22Rv1 (cell line): Measurements from ENCODE around the gene XAB2.

ENCODE experiments used
- H3K27ac ChIP-seq: fragments of 450-650 bp; 2 replicates; pipeline ENCODE4 v1.5.1; 2017
- CTCF ChIP-seq: fragments of 450-650 bp; IDR thresholded peaks from 2 replicates; pipeline ENCODE4 v1.5.1; 2017; ENCODE audit warnings: mild to moderate bottlenecking
- ZFX ChIP-seq: fragments of 450-650 bp; IDR thresholded peaks from 2 replicates; pipeline ENCODE4 v1.6.1; 2017; ENCODE audit warnings: antibody characterized with exemption, borderline replicate concordance

XAB2 gene

GRCh38 chr19:7631577-7631976 lies 2.2 kb upstream of the XAB2 start:
- no peak for TF ChIP-seq CTCF
- TF ChIP-seq ZFX: no peak
- no peak overlapping the region for H3K27ac ChIP-seq

- TF ChIP-seq CTCF (no peak), ZFX (no peak)
- peak overlapping the region; percentile 55 for H3K27ac ChIP-seq
These were observed 595 bp downstream of the XAB2 start for GRCh38 chr19:7628589-7629311.

- H3K27ac ChIP-seq: no peak overlapping the region
- TF ChIP-seq CTCF (no peak), ZFX (no peak)
These were observed 2.2 kb downstream of the XAB2 start for GRCh38 chr19:7627166-7627565.

- no peak overlapping the region for H3K27ac ChIP-seq
These were observed 3.5 kb downstream of the XAB2 start for GRCh38 chr19:7625763-7626372.

GRCh38 chr19:7624810-7625209 lies 4.5 kb downstream of the XAB2 start:
- H3K27ac ChIP-seq: no peak overlapping the region
- no peak for TF ChIP-seq CTCF
- no peak for TF ChIP-seq ZFX

More at GRCh38 chr19:7625763-7626372, 3.5 kb downstream of the XAB2 start:
- TF ChIP-seq ZFX: no peak
- TF ChIP-seq CTCF: no peak

- TF ChIP-seq CTCF (no peak), ZFX (no peak)
- no peak overlapping the region for H3K27ac ChIP-seq
These were observed 5.4 kb downstream of the XAB2 start for GRCh38 chr19:7623725-7624603.
